GM21447 (cell line): ENCODE measurements around the gene MORN1.
A peak's percentile ranks its signal among the peaks of the same experiment; 100 is the strongest.

ENCODE experiments used
- ATAC-seq: cut with Tn5 transposase; IDR thresholded peaks from one replicate; pipeline ENCODE4 v1.9.1; 2021; ENCODE audit not compliant: unreplicated experiment

Gene MORN1

DNA sequence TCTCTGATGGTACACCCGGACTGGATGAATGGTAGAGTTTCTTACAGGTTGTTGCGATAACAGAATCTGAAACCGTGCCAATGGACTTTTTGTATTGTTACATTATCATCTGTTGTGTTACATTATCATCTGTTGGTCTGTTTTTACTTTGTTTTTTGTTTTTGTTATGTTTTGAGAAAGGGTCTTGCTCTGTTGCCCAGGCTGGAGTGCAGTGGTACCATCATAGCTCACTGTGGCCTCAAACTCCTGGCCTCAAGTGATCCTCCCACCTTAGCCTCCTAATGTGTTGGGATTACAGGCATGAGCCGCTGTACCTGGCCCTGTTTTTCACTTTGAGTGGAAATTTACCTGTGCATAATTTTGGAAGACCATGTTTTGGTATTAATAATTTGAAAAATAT is 31.2 kb upstream of the MORN1 start:
- ATAC-seq: no peak

DNA sequence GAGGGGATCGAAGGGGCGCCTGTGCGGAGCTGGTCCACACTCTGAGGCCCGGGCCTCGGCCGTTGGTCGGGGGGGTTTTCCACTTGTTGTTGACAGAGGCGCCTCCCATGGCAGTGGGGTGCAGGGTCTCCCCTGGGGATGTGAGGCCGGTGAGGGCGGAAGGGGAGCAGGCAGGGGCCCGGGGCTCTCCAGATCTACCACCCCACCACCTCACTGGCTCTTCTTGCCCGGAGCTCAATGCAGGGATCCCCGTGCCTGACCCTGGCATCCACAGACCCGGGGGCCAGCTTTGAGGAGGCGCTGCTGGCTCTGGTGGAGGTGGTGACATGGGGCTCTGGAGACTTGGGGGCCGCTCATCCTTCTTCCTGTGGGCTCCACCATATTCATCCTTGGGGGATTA is 28.1 kb upstream of the MORN1 start:
- no peak for ATAC-seq

DNA sequence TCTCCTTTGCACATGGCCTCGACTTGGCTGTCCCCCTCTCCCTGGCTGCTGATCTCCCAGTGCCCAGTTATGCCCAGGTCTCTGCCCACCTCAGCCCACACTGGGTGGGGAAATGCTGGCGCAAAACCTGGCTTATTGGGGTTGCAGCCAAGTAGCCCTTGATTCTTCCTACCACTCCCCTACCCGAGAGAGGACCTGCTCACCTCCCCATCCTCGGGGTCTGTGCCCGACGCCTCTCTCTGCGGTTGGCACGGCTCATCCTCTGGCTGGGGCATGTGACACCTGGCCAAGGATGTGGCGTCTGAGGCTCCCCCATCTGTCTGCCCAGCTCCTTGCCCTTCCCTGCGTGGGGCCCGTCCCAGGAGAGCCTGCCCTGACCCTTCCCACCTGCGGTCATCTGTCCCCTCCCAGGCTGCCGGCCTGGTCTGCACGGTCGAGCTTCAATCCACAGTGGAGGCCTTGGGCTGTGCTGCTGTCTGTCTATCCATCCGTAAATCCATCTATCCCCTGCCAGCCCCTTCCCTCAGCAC is 27.5 kb upstream of the MORN1 start:
- ATAC-seq: no peak

DNA sequence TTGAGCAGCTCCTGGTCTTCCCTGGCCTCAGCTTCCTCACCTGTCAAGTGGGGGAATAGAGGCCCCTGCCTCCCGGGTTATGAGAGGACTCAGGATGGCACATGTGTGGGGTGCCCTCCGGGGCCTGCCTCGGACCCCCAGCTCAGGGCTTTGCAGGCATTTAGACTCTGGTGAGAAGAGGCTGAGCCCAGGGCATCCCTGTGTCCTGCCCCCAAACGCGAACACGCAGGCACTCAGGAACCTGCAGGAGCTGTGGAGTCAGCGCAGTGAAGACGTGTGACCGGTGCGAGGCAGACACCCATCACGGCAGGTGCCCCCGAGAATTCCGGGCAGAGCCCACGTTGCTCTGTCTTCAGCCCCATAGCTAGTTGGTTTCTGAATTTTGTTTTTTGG is 26.5 kb upstream of the MORN1 start:
- ATAC-seq: no peak

DNA sequence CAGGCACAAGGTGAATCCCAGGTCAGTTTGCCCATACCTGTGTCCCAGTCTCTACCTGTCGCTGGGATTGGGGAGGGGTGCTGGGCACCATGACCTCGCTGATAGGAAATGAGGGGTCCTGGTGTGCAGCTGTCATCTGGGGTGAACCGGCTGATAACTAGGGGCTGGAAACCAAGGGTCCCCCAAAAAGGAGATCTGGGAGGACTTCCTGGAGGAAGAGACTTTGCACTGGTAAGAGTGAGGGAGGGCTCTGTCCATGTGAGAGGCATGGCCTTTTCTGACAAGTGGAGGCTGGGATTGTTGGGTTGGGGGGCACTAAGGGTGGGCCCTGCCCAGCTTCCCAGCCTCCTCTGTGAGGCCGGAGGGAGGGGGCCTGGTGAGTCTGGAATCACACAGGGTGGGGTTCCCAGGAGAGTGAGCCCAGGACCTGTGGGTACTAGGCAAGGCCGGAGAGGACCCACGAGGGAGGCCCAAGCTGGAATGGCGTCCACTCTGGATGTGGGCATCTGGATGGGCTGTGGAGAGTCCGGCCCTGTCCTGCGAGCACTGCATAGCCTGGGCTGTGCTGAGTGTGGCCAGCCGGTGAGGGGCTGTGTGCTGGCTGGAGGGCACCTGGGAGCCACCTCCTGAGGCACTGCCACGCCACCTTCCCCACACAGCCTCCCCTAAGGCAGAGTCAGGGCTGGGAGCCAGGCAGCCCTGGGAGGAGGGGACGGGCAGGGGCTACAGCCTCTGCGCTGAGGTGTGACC is 25.9 kb upstream of the MORN1 start:
- no peak for ATAC-seq

DNA sequence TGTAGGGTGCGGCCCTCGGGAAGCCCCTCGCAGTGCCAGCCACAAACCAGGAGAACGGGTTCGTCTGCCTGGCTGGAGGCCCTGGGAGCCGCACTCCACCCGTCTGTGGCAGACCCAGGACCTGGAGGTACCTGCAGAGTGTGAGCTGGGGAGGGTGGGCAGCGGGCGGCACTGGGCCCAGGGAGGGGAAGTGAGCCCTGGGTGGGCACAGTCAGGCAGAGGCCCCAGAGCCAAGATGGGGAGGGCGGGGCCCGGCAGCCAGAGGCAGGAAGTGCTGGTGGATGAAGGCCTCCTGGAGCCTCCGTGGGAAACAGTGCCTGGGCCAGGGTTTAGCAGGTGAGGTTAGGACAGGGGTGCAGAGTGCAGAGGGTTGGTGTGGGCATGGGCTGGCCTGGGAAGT is 25.0 kb upstream of the MORN1 start:
- no peak for ATAC-seq

DNA sequence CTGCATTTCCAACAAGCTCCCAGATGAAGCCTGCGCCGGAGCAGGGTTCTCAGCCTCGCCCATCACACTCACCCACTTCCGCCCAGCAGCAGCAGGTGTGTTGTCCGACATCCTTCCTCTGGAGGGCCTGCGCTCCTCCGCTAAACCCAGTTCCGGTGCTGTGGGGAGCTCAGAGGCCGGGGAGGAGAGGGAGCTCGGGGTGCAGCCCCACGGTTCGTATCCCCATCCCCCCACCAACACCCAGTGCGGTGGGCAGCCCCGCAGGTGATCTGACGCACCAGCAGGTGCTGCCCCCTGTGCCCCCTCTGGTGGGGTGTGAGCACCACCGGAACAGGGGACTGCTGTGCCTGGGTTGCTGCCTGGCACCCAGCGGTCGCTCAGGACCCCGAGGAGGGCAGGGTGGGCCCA is 24.5 kb upstream of the MORN1 start:
- ATAC-seq: no peak

DNA sequence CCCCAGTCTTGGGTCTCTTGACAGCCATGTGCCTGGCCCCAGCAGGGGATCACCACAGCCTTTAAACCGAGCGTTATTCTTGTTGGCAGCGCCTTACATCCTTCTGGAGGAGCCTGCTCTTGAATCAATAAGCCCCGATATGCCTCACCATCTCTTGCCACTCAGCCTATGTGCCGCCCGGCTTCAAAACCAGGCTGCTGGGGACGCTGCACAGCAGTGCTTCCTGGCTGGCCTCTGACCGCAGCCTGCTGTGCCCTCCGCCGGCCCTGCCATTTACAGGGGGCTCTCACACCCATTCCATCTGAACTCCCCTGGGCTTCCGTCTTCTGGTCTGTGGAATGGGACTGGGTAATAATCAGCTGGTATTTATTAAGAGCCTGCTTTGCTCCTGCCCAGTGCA is 24.0 kb upstream of the MORN1 start:
- no peak for ATAC-seq

DNA sequence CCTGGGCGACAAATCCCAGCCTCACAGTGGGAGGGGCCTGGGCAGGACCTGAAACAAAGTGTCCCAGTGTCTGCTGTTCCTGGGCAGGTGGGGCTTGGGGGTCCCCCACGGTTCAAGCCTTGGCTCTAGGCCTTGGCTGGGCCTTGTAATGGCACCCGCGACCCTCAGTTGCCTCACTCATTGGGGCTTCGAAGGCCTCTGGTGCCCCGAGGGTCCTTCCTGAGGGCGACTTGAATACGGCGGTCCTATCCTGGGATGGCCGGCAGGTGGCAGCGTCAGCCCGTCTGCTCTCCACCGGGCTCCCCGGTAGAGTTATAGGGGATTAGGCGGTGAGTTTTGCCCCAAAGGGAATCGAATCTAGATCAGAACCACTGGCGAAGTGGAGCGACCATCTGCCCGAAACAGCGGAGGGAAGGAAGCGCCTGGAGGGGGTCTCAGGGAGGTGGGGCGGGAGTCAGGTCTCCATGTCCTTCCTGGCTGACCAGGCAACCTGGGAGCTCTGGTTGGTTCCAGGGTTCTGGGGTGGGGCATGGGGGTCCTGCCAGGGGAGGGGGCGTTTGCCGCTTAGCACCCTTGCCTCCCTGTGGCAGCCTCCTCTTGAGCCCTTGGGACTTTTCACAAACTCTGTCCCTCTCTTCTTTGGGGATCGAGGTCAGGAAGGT is 23.1 kb upstream of the MORN1 start:
- ATAC-seq: no peak

DNA sequence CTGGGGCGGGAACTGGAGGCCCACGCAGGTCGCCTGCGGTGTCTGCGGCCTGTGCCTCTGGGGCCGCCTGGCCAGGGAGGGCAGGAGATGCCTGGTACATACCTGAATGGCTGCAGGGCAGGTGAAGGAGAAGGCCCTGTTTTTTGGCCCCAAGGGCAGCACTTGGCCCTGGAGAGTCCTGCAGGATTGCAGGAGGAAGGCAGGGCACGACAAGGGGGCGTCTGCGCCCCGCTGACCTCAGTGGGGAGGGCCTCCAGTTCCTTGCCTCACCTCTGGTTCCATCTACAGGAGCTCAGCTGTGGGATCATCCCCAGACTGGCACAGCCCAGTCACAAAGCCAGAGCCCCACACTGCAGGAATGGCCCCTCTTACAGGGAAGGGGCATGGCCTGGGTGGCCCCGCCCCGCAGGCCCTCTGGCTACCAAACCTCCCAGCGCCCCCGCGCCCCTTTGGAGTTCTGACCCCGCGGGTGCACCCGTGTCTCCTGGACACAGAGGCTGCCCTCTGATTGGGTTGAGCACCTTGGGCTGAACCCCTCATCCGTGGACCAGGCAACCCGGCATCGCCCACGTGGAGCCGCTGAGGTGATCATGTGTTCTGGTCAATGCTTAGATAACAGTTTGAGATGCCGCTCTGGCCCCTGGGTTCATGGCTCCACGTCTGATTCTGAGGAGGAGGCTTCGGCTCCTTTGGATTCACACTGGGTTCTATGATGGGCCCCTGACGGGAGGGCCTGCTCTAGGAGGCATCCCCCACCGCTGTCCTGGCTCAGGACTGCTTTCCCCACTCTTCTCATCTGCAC is 22.3 kb upstream of the MORN1 start:
- no peak for ATAC-seq

DNA sequence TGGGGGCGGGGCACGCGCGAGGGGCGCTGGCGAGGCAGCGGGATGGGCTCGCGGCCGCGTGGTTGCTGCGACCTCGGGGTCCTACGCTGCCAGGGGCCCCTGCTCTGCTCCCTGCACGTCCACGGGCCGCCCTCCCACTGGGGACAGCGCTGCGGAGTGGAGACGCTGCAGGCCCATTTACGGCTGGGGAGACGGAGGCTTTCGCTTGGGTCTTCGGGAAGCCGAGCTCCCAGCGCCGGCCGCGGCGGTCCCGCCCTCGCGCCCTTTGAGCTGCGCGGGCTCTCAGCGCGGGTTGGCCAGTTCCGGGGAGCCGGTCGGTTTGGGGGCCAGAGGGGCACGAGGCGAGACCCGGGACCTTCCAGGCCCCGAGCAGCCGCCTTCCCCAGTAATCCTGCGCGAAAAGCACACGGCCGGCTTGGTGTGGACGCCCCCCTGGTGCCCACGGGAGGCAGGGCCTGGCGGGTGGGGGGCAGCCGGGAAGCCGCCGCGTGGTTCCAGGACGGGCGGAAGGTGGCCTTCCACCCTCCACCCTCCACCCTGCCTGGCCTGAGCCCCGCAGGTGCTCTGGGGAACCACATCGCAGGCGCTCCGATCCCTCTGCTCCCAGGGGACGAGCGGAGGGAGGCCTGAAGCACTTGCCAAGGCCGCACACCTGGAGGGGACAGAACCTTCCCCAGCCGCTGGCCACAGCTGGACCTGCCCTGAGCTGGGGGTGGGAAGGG is 21.6 kb upstream of the MORN1 start:
- peak; percentile 17 for ATAC-seq

DNA sequence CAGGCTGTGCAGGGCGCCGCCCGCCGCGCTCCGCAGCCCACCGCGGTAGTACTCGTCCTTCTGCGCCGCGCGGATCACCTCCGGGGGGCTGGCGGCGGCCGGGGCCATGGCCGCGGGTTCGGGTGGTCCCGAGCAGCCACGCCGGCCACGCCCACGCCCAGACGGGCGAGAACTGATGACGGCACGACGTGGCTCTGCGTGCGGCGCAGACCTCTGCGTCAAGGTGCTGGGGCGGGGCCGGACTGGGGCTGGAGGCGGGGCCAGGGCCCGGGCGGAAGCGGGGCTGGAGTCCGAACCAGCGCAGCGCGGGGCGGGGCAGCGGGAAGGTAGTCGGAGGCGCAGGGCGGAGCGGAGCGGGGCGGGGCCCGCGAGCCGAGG is 21.0 kb upstream of the MORN1 start, which contains the start of gene PEX10:
PEX10 (minus strand) TSS at position 170 of the 378 bp plus-strand sequence; CDS start at position 108, 62 bp downstream.
- peak; percentile 65 for ATAC-seq

DNA sequence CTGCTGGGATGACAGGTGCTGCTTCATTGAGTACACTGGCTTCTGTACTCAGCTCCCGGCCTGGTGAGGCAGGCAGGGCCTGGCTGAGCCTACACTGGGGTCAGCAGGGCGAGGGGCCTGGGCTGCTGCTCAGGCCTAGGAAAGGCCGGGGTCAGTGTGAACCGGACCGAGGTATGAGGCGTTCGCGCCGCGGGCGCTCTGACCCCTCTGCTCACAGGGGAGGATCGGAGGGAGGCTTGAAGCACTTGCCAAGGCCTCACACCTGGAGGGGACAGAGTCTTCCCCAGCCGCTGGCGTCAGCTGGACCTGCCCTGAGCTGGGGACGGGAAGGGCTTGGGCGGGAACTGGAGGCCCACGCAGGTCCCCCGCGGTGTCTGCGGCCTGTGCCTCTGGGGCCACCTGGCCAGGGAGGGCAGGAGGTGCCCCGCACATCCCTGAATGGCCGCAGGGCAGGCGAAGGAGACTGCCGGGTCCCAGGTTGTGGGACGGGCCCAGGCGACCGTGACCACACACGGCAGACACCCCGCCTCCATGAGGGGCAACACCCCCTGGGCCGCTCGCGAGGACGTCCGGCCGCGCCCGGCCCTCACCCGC is 20.5 kb upstream of the MORN1 start:
- ATAC-seq: peak; percentile 6

DNA sequence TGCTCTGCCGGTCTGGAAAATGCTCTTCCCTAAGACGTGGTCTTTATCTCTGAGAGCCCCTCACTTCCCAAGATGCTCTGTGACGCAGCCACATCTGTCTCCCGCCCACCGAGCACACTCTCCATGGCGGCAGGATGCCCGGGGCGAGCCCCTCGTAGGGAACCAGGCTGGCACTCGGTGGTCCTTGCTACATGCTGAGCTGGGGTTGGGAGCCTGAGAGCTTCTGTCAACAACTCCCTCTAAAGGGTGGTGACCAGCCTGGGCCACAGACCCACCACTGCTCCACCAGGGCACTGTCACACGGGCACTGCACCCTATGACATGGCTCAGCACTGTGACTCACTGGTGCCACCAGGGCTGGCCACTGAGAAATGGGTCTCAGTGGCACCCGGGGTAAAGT is 18.4 kb upstream of the MORN1 start:
- ATAC-seq: no peak

DNA sequence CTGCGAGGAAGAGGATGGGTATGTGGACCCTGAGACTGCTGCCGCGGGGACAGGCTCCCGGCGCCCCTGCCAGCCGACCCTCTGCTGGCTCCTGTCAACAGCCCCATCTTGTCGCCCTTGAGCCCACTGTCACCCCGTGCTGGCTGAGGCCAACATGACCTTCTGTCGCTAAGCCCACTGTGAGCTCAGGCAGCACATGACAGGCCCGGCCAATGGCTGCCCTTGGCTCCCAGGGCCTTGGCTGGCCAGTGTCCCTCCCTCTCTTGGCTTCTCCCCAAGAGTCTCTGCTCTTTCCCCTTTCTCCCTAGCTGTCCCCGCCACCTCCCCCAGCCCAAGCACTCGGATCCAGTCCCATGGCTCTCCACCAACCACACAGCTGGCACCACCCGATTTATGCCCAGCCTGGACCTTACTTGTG is 17.5 kb upstream of the MORN1 start:
- ATAC-seq: no peak

DNA sequence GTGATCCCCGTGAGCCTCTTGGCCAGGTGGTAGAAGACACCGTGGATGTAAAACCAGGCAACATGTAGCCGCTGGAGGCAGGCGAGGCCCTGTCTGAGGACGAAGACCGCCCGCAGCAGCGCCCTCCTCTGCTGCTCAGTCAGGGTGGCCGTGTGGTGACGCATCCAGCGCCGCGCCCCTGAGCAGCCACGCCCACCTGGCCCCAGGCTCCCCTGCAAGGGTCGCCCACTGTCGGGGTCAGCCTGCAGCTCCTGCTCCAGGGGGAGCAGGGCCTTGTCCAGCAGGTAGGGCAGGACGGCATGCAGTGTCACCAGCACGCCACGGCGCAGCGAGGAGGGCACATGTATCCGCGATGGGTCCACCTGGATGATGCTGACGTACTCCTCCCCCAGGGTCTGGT is 17.1 kb upstream of the MORN1 start:
- no peak for ATAC-seq

DNA sequence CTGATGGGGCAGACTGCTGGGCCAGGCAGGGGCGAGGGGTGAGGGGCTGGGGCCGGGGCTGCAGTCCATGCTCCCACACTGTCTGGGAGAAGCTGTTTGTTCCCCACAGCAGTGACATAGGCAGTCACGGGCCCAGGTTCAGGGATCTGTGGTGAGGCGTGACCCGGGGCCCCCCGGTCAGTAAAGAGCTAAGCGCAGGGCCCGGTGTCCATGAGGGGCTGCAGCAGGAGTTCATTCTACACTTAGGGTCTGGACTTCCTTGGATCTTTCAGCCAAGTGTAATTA is 16.6 kb upstream of the MORN1 start:
- no peak for ATAC-seq

DNA sequence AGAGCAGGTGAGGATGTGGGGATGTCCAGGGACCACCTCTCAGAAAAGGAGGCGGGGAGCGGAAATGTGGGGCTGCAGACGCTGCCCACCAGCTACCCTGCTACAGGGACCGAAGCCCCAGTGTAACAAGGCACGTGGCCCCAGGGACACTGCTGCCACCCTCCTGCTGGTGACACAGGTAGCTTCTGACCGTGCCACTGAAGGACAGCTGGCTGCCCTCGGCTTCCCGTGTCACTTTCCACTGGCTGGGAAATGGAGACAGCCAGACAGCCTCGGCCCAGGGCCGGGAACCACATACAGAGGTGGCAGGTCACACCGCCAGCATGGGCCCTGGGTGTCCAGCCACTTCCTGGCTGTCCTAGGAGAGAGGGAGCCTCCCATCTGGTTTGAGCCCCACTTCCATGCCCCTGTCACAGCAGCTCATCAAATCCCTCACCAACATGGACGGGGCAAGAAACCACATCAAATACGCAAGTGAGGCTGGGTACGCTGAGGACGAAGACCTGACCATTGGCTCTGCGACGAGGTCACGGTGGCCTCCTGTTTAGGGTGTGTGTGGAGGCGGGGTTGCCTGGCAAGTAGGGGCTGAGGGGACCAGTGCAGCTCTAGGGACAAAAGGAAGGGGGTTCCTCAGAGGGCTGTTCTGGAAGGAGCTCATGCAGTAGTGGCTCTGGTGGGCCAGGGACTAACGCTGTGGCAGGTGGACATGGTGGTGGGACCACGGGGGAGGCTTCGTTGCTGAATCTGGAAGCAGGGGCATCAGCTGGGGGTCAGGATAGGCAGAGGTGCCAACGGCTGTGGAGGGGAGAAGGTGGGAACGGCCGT is 16.0 kb upstream of the MORN1 start:
- ATAC-seq: no peak

DNA sequence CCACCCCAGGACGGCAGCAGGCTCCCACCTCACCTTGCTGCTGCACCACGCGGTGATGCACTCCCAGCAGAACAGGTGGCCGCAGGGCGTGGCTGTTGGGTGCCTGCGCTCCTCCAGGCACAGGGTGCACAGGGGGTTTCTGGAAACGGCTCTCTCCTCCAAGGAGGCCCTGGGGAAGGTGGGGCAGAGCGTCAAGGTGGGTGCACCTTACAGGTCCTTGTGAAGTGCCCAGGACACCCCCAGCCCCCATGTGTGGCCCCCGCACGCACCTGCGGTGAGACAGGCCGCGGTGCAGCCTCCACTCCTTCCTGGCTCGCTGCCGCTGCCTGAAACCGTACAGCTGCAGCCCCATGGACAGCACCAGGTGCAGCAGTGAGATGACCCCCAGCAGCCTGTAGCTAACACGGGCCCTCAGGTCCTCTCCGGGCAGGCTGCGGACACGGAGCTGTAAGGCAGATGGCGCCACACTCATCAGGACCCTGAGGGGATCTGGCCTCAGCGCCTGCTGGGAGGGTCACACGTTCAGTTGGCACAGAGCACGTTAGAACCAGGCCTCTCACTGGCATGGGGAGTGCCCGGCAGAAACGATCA is 15.2 kb upstream of the MORN1 start:
- ATAC-seq: no peak
